HG02798 (cell line): Measurements from ENCODE around the gene SKA3.

Experiments used
- ATAC-seq: cut with Tn5 transposase; IDR thresholded peaks from one replicate; pipeline ENCODE4 v1.9.1; 2021; ENCODE audit warnings: mild to moderate bottlenecking; ENCODE audit not compliant: unreplicated experiment, poor library complexity

SKA3 gene

DNA sequence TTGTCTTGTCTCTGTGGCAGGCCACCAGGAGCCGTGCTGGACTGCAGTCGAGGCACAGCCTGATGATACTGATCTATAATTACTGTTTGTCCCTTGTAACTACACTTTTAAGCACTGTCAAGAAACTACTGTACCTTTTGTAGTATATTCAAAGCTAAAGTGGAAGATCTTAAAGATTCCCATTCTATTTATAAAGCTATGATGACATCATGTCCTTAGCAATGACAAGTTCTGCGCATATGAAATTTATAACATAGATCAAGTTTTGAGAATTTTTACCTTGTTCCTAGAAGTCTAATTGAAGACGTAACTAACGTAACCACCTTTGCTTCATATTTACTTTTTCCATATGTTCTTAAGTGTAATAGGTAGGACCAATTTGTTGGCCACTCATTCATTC is 58.2 kb downstream of the SKA3 start:
- ATAC-seq: no peak

DNA sequence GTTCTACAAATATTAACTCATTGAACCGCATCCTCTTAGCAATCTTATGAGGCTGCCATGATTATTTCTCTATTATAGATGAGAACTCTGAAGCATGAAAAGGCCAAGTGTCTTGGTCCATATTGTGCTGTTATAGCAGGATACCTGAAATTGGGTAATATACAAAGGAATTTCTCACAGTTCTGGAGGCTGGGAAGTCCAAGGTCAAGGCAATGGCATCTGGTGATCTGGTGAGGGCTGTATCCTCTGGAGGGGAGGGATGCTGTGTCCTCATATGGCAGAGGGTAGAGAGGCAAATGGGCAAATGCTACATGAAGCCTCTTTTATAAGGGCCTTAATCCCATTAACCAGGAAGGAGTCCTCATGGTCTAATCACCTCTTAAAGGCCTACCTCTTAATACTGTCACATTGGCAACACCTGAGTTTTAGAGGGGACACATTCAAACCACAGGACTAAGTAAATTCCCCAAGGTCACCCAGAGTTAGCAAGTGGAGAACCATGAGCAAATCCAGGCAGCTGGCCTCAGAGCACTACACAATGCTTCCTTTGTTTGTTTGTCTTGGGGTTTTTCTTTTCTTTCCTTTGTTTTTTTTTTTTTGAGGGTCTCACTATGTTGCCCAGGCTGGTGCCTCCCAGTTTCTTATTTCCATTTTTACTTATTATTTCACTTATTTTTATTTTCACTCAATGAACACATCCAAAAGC is 59.1 kb downstream of the SKA3 start:
- no peak for ATAC-seq

DNA sequence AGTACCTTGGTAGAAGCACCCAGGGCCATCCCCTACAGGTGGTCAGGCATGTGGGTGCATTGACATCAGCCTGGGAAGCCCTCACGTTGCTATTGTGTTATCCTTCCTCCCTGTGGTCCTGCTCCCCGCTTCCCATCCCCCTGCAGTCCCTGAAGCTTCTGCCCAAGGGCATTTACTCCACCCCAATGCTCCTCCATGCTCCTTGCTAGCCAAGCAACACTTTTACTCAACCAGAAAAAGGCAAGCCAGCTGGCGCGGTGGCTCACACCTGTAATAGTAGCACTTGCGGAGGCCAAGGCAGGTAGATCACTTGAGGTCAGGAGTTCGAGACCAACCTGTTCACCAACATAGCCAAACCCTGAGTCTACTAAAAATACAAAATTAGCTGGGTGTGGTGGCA is 60.2 kb downstream of the SKA3 start:
- ATAC-seq: no peak

DNA sequence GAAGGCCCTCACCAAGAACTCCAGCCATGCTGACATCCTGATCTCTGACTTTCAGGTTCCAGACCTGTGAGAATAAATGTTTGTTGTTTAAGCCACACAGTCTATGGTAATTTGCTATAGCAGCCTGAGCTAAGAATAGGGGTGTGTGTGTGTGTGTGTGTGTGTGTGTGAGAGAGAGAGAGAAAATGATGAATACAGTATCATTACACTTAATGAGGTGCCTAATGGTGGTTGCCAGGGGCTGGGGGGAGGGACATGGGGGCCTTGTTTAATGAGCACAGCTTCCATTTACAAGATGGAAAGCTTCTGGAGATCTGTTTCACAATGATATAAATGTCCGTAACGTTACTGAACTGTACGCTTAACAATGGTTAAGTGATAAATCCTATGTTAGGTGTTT is 61.1 kb downstream of the SKA3 start:
- no peak for ATAC-seq

DNA sequence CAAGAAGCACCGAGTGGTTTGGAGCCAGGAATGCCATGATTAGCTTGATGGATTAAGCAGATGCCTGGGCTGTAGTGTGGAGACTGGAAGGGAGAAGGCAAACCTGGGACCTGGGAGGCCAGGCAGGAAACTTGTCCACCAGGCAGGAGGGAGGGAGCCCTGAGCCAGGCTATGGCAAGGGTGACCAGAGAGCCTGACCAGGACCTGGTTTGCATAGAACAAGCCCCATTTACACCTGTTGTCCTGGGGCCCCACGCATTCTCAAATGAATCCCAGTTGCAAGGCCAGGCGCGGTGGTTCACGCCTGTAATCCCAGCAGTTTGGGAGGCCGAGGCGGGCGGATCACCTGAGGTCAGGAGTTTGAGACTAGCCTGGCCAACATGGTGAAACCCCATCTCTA is 64.8 kb downstream of the SKA3 start:
- ATAC-seq: no peak

DNA sequence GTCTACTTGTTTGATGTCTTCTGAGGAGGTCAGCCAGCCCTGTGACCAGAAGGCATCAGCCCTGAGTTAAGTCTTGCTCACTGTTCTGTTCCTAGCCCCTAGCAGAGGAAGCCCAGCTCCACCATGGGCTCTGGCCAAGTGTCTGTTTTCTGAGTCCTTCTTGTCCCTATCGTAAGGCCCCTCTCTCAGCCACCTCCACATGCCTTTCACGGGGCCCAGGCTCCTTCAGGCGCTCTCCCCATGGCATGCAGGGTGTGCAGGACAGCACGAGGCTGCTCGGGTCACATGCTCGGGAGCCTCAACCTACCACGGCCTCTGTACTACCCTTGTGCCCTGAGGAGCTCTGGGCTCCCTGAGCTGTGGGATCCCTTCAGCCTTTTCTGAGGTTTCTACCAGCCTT is 67.2 kb downstream of the SKA3 start:
- ATAC-seq: no peak

DNA sequence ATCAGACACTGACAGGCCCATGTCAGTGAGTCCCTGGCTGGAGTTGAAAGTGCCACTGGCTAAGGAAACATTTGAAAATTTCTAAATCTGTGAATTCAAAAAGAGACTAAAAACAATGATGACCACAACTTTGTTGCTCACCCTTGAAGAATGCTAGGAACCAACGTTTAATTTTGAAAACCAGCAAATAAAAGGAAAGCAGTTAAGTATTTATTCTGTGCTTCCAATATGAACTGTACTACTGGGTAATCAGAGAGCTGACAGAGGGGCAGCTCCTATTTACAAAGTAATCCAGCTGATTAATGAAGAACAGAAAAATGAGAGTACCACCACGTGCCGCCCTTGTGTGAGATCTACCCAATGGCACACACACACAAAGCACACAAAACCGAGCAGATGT is 70.3 kb downstream of the SKA3 start:
- ATAC-seq: no peak

DNA sequence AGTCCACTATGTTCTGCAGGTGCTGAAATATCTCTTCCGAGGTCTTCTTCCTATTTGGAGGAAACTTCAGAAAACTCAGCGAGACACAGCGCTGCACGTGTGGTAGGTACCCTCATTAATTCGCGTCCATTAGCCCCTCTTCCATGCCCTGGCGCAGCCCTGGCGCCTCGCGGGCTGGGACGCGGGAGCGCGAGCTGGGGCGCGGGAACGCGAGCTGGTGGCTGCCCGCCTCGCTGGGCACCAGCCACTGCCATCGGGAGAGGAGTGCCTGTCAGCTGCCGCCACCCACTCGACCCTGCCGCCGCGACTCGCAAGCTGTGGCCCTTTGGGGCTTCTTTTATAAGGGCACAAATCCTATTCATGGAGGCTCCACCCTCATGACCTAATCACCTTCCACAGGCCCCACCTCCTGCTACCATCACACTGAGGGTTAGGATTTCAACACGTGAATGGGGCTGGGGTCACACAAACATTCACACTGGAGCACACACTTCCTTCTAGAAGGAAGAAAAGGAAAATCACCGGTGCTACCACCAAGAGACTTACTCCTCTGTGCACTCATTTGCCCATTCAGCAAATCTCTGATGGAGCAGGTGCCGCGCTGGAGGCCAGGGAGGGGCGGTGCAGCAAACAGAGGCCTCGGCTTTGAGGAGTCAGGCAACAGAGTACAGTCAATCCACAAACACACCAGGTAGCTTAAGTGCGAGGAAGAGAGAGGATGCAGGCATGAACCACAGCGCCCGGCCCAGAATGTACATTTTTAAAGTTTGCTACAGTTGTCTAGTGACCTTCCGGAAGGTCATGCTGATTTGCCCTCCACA is 71.9 kb downstream of the SKA3 start:
- no peak for ATAC-seq
